ENCODE measurements around the gene PRKN.

PRKN gene

DNA sequence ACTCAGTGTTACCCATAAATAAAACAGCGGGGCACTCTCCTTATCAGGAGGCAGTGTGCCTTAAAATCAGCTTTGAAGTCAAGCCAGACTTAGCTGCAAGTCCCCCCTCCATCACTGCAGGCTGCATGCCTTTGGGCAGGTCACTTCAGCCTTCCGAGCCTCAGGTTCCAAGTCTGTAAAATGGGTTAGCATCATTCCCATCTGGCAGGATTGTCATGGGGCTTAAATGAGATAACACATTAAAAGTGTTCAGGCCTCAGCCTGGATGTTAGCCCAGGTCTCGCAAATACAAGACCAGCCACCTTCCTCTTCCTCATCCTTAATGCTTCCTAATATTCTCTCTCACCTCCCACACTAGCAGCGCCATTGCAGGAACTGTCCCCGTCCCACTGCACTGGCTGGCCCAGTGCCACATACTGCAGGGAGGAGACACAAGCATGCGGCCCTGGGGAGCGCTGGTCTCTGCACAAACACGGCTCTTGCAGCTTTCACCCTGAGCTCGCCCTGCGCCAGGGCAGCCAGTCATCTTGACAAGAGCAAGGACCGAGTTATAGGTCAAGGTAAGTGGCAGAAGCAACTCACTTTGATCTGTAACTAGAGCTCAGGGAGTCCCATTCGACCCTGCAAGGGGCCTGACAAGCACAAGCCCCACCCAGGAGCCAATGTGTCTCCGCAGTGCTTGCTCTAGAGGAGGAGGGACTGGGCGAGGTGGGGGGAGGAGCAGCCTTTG lies 889.1 kb downstream of the PRKN start:
- TF ChIP-seq, protein P1, sequence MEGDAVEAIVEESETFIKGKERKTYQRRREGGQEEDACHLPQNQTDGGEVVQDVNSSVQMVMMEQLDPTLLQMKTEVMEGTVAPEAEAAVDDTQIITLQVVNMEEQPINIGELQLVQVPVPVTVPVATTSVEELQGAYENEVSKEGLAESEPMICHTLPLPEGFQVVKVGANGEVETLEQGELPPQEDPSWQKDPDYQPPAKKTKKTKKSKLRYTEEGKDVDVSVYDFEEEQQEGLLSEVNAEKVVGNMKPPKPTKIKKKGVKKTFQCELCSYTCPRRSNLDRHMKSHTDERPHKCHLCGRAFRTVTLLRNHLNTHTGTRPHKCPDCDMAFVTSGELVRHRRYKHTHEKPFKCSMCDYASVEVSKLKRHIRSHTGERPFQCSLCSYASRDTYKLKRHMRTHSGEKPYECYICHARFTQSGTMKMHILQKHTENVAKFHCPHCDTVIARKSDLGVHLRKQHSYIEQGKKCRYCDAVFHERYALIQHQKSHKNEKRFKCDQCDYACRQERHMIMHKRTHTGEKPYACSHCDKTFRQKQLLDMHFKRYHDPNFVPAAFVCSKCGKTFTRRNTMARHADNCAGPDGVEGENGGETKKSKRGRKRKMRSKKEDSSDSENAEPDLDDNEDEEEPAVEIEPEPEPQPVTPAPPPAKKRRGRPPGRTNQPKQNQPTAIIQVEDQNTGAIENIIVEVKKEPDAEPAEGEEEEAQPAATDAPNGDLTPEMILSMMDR (IDR thresholded peaks at IDR 0.05; ENCODE audit: low read length, missing control alignments), result no peak
- no peak overlapping the region for H3K4me3 ChIP-seq (replicated peaks; ENCODE audit: low read depth, low read length)
- DNase-seq (ENCODE audit: low read depth), result no peak

GRCh38 chr6:161837854-161838253 lies 889.7 kb downstream of the PRKN start:
- no peak overlapping the region for H3K4me3 ChIP-seq (replicated peaks; ENCODE audit: low read depth, low read length)
- no peak for DNase-seq (ENCODE audit: low read depth)
- TF ChIP-seq, protein P1 (IDR thresholded peaks at IDR 0.05; ENCODE audit: low read length, missing control alignments), result no peak

DNA sequence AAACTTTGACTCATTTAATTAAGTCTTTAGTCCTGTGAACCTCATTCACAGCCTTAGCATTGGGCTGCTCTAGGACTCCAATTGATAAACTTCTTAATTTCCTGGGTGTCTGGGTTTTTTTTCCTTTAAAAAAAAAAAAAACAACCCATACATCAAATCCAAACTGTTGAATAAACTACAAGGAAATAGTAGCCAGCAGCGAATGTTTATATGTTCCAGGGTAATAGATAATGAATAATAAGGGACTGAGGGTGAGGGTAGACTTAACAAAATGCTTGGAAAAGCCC lies 890.2 kb downstream of the PRKN start:
- TF ChIP-seq, protein P1 (IDR thresholded peaks at IDR 0.05; ENCODE audit: low read length, missing control alignments), result no peak
- no peak for DNase-seq (ENCODE audit: low read depth)
- no peak overlapping the region for H3K4me3 ChIP-seq (replicated peaks; ENCODE audit: low read depth, low read length)

DNA sequence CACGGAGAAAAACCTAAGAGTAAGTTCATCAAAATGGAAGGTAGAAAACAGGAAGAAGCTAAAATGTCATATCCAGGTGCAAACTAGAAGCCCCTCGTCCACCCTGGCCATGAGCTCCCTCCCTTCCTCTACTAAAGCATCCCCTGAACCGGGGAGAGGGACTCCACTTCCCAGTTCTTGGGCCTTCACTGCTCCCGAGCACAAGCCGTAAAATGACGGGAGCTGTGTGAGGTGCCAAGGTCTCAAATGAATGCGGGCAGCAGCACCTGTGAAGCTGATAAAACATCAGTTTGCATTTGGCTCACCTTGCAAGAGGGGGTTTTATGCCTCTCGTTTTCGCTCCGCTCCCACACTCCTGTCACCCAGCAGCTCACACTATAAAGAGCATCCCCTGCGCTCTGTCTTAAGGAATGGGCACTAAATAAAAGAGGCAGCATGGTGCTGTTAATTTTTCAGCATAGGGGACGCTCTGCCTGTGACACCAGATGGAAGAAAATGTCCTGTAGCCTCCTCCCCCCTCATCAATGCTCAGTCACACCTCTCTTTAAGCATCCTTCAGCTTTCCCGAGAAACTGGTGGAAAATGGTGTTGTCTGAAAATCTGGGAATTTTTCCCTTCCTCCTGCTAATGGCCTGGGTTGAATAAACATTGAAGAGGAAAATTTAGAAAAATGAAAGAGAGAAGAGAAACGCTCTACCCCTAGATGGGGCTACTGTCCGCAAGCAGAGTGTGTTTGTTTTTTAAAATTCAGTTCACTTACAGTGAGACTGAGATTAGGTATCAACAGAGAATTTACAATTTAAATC lies 890.7 kb downstream of the PRKN start:
- DNase-seq (ENCODE audit: low read depth), result peak; percentile 11
- no peak overlapping the region for H3K4me3 ChIP-seq (replicated peaks; ENCODE audit: low read depth, low read length)
- TF ChIP-seq, protein P1 (IDR thresholded peaks at IDR 0.05; ENCODE audit: low read length, missing control alignments), result peak; percentile 20

GRCh38 chr6:161835500-161836215 lies 891.9 kb downstream of the PRKN start:
- H3K4me3 ChIP-seq (replicated peaks; ENCODE audit: low read depth, low read length), result no peak overlapping the region
- no peak for DNase-seq (ENCODE audit: low read depth)
- TF ChIP-seq, protein P1 (IDR thresholded peaks at IDR 0.05; ENCODE audit: low read length, missing control alignments), result no peak

DNA sequence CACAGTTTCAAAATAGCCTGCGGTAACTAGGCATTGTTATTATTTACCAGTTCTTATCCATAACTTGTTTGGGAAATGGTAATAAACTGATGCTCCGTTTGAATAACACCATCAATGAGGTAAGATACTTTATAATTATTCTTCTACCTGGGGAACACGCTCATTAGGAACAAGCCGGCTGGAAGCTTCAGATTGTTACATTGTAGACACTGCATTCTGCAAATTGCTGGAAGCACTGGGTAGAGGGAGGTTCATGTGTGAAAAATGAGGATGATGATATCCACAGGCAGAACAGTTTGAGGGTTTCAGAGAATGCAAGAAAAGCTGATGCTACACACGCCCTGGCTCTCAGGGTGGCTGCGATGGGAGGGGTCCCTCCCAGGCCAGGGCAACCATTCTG lies 893.1 kb downstream of the PRKN start:
- DNase-seq (ENCODE audit: low read depth), result no peak
- H3K4me3 ChIP-seq (replicated peaks; ENCODE audit: low read depth, low read length), result no peak overlapping the region
- TF ChIP-seq, protein P1 (IDR thresholded peaks at IDR 0.05; ENCODE audit: low read length, missing control alignments), result no peak
